B cell (primary cell): ENCODE measurements around the gene KCNQ2. TPM values are rescaled to one million over a fixed set of nuclear protein-coding genes. Genes with fewer than 3 reads are reported as not detected.

Experiments used
- ATAC-seq: fragments of 200-7000 bp; cut with Tn5 transposase; one replicate; pipeline ENCODE4 v1.10.0; 2021; ENCODE audit warnings: low read depth, mild to moderate bottlenecking, moderate number of reproducible peaks, moderate library complexity
- CTCF ChIA-PET: fragments of 350-600 bp; sonication (Branson Sonifier 250); formaldehyde crosslinking; loops from one replicate; lab custom pipeline; 2021; ENCODE audit warnings: antibody characterized with exemption, inconsistent platforms; lab: Charles Lee
- POLR2A ChIA-PET: fragments of 350-600 bp; sonication (Branson Sonifier 250); formaldehyde crosslinking; loops from one replicate; lab custom pipeline; 2021; ENCODE audit warnings: antibody characterized with exemption; lab: Charles Lee
- DNase-seq: peaks from one replicate; pipeline ENCODE4 v3.0.0; 2013
- H2AFZ ChIP-seq: 2 replicates; pipeline ENCODE4 v1.6.1; 2012; ENCODE audit warnings: mild to moderate bottlenecking, low read depth, low read length; ENCODE audit not compliant: insufficient read depth, poor library complexity, severe bottlenecking
- H3K27ac ChIP-seq, 2 donors: 1 replicate in 1 of 2; 2 replicates in 1 of 2; pipeline ENCODE4 v1.5.1; 2012 to 2013; ENCODE audit warnings: low read length in 2 of 2, mild to moderate bottlenecking in 2 of 2, moderate library complexity in 1 of 2
- H3K27me3 ChIP-seq, 4 experiments: fragments of 200-600 bp in 1 of 4; sonication (generic) in 1 of 4; replicated peaks in 1 of 4; 1 replicate in 2 of 4; 2 replicates in 2 of 4; pipeline versions ENCODE4 v1.6.1 to v1.7.0; 2013 to 2016; ENCODE audit warnings: low read length in 3 of 4, mild to moderate bottlenecking in 2 of 4, mixed read lengths in 1 of 4, moderate library complexity in 1 of 4; ENCODE audit not compliant: insufficient read depth in 4 of 4, control insufficient read depth in 3 of 4; ENCODE audit errors: control extremely low read depth in 1 of 4
- H3K36me3 ChIP-seq, 2 experiments: replicated peaks in 1 of 2; 1 replicate in 1 of 2; 2 replicates in 1 of 2; pipeline versions ENCODE4 v1.6.1 to v1.7.1; 2013; ENCODE audit warnings: low read length in 1 of 2; ENCODE audit not compliant: insufficient read depth in 2 of 2, control insufficient read depth in 1 of 2; ENCODE audit errors: control extremely low read depth in 1 of 2, extremely low read depth in 1 of 2
- H3K4me1 ChIP-seq, 2 donors: fragments of 200-600 bp in 1 of 2; sonication (generic) in 1 of 2; 1 replicate in 1 of 2; 2 replicates in 1 of 2; pipeline versions ENCODE4 v1.5.1 to v1.6.1; 2013 to 2017; ENCODE audit warnings: low read length in 2 of 2; ENCODE audit not compliant: control insufficient read depth in 2 of 2, insufficient read depth in 2 of 2
- H3K4me2 ChIP-seq: replicated peaks from 2 replicates; pipeline ENCODE3; 2012; ENCODE audit warnings: mild to moderate bottlenecking, low read depth, low read length; ENCODE audit not compliant: poor library complexity, severe bottlenecking
- H3K4me3 ChIP-seq, 5 experiments: fragments of 200-600 bp in 1 of 5; sonication (generic) in 1 of 5; 1 replicate in 3 of 5; 2 replicates in 2 of 5; pipeline versions ENCODE4 v1.5.1 to v1.7.0; 2011 to 2016; ENCODE audit warnings: low read length in 4 of 5, mild to moderate bottlenecking in 4 of 5, low read depth in 2 of 5, control low read depth in 1 of 5, moderate library complexity in 1 of 5; ENCODE audit not compliant: insufficient read depth in 1 of 5; ENCODE audit errors: control extremely low read depth in 1 of 5, extremely low read depth in 1 of 5
- H3K79me2 ChIP-seq: fragments of 200-600 bp; sonication (generic); one replicate; pipeline ENCODE4 v1.6.0; 2016; ENCODE audit warnings: low read length; ENCODE audit not compliant: control insufficient read depth, insufficient read depth
- H3K9ac ChIP-seq: fragments of 200-600 bp; sonication (generic); 2 replicates; pipeline ENCODE4 v1.6.1; 2017; ENCODE audit warnings: mild to moderate bottlenecking, low read length, moderate library complexity
- H3K9me3 ChIP-seq, 3 donors: one replicate each; pipeline versions ENCODE4 v1.6.1 to v1.7.1; 2013; ENCODE audit warnings: low read length in 2 of 3; ENCODE audit not compliant: control insufficient read depth in 2 of 3, insufficient read depth in 1 of 3; ENCODE audit errors: control extremely low read depth in 1 of 3
- H4K20me1 ChIP-seq: 2 replicates; pipeline ENCODE4 v1.6.0; 2012; ENCODE audit warnings: mild to moderate bottlenecking, low read length; ENCODE audit not compliant: insufficient read depth, control insufficient read depth, poor library complexity, severe bottlenecking
- H3K27ac Mint-ChIP-seq: one replicate; pipeline ENCODE4 v1.8.0; 2021; ENCODE audit warnings: mixed read lengths
- H3K27me3 Mint-ChIP-seq: one replicate; pipeline ENCODE4 v1.8.0; 2021; ENCODE audit warnings: mixed read lengths
- H3K4me1 Mint-ChIP-seq: one replicate; pipeline ENCODE4 v1.8.0; 2021; ENCODE audit warnings: mixed read lengths
- H3K4me3 Mint-ChIP-seq: one replicate; pipeline ENCODE4 v1.8.0; 2021; ENCODE audit warnings: mixed read lengths
- H3K9me3 Mint-ChIP-seq: one replicate; pipeline ENCODE4 v1.8.0; 2022; ENCODE audit warnings: mixed read lengths; ENCODE audit not compliant: insufficient read depth
- EZH2 ChIP-seq: IDR thresholded peaks from 2 replicates; pipeline ENCODE4 v1.6.1; 2012; ENCODE audit warnings: borderline replicate concordance, low read depth, mild to moderate bottlenecking, moderate library complexity, low read length; ENCODE audit not compliant: insufficient read depth, poor library complexity, severe bottlenecking
- WGBS: methylation state at CpG from one replicate; pipeline ENCODE4 v1.1.5; 2013; ENCODE audit warnings: missing lambda C conversion rate; ENCODE audit not compliant: insufficient coverage; 5-methylcytosine and 5-hydroxymethylcytosine counted together
- intact Hi-C: fragments of 100-400 bp; cut with micrococcal nuclease; formaldehyde crosslinking; loops from one replicate; pipeline ENCODE4 v1.10.0; 2022
- polyA plus RNA-seq: library from polyadenylated mRNA; depleted of rRNA; stranded (reverse); fragments of >200 nt; gene quantifications from 2 replicates; pipeline ENCODE4 v1.2.3, GENCODE V29; 2012
- total RNA-seq, 2 donors: library from RNA; stranded (reverse); fragments of 120-200 nt in 1 of 2; gene quantifications; 1 replicate in 1 of 2; 2 replicates in 1 of 2; pipeline versions ENCODE4 v1.2.3 to v1.2.4, GENCODE V29; 2013 to 2022
- TF ChIP-seq, protein P1 (sequence below): fragments of 200-600 bp; IDR thresholded peaks from one replicate; pipeline ENCODE4 v1.8.0; 2022; ENCODE audit warnings: antibody characterized with exemption, mild to moderate bottlenecking

The KCNQ2 gene
- total and polyA plus RNA-seq, 2 donors (not counting 1 experiment from before 2014, with no cell fraction given): 0.12 TPM; not detected in 1

DNA sequence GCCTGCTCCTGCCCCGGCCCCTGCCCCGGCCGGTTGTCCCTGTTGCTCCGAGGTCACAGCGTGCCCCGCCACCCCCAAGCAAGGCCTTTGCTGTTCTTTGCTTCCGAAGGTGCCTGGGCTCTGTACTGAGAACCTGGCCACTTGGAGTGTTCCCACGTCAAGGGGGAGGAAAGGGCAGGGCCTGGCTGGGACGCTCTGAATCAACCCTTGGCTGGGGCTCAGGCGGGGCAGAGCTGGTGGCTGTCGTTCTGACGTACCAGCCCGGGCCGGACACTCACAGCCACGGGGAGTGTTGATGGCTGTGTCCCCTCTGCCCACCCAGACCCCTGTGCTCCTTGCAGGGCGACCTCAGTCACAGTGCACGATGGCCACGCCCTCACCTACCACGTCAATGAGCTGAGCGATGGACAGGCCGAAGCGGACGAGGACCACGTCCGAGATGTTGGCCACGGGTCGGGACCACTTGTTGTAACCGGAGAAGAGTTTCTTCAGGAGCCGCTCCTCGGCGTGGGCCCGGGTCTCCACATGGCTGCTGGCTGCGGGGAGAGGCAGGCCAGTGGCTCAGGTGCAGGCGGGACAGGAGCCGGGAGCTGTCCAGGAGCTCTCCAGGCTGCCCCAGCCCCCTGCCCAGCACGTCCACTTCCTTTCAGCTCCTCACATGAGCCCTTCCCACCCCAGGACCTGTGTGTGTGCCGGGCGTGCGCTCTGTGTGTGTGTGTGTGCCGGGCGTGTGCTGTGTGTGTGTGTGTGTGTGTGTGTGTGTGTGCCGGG lies 113.1 kb downstream of the KCNQ2 start:
- Mint-ChIP-seq H3K4me1 (peaks cover 4% of the 10 kb centered on the region), H3K27ac (no peak overlapping the region), H3K4me3 (no peak overlapping the region), H3K27me3 (peaks cover 15% of the 10 kb centered on the region), H3K9me3 (no peaks in the 10 kb centered on the region)
- no peak overlapping the region for H2AFZ ChIP-seq
- no peak overlapping the region for H3K9ac ChIP-seq
- ChIA-PET POLR2A (no interaction called here), CTCF (no interaction called here)
- no peaks in the 10 kb centered on the region for H3K79me2 ChIP-seq
- DNase-seq (no peak), ATAC-seq (no peak)
- H3K4me2 ChIP-seq: no peak overlapping the region
- no peak overlapping the region for H3K4me3 ChIP-seq
- H3K4me1 ChIP-seq: peaks cover 0 to 9% of the 10 kb centered on the region in 2 donors
- no peaks in the 10 kb centered on the region for H3K36me3 ChIP-seq
- H3K27me3 ChIP-seq: peaks cover 0 to 50% (median 10%) of the 10 kb centered on the region in 4 experiments
- no peaks in the 10 kb centered on the region for H4K20me1 ChIP-seq
- TF ChIP-seq EZH2: no peak
- TF ChIP-seq, protein P1, sequence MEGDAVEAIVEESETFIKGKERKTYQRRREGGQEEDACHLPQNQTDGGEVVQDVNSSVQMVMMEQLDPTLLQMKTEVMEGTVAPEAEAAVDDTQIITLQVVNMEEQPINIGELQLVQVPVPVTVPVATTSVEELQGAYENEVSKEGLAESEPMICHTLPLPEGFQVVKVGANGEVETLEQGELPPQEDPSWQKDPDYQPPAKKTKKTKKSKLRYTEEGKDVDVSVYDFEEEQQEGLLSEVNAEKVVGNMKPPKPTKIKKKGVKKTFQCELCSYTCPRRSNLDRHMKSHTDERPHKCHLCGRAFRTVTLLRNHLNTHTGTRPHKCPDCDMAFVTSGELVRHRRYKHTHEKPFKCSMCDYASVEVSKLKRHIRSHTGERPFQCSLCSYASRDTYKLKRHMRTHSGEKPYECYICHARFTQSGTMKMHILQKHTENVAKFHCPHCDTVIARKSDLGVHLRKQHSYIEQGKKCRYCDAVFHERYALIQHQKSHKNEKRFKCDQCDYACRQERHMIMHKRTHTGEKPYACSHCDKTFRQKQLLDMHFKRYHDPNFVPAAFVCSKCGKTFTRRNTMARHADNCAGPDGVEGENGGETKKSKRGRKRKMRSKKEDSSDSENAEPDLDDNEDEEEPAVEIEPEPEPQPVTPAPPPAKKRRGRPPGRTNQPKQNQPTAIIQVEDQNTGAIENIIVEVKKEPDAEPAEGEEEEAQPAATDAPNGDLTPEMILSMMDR: no peak
- intact Hi-C loops: no loop called here
- peaks cover 0 to 19% (median 0%) of the 10 kb centered on the region in 3 donors for H3K9me3 ChIP-seq
- H3K27ac ChIP-seq: no peak overlapping the region
- WGBS: 89% methylated on average over 36 of the region's 42 CpGs
